GM12891 (cell line): Measurements from ENCODE around the gene ZNF280A.

Source experiments
- PAX5 ChIP-seq: IDR thresholded peaks from 2 replicates; pipeline ENCODE4 v1.6.1; 2011; ENCODE audit warnings: low read length, moderate library complexity, mild to moderate bottlenecking; ENCODE audit not compliant: insufficient read depth, severe bottlenecking
- POLR2A ChIP-seq: IDR thresholded peaks from 2 replicates; pipeline ENCODE4 v1.6.1; 2011; ENCODE audit warnings: low read depth, low read length, control low read depth
- POLR2AphosphoS5 ChIP-seq: IDR thresholded peaks from 2 replicates; pipeline ENCODE4 v1.6.1; 2011; ENCODE audit warnings: low read depth, low read length, control low read depth
- POU2F2 ChIP-seq: IDR thresholded peaks from 2 replicates; pipeline ENCODE4 v1.6.1; 2011; ENCODE audit warnings: low read depth, mild to moderate bottlenecking, control low read depth, low read length, moderate library complexity
- TAF1 ChIP-seq: IDR thresholded peaks from 2 replicates; pipeline ENCODE4 v1.6.1; 2011; ENCODE audit warnings: low read depth, low read length, control low read depth

DNA sequence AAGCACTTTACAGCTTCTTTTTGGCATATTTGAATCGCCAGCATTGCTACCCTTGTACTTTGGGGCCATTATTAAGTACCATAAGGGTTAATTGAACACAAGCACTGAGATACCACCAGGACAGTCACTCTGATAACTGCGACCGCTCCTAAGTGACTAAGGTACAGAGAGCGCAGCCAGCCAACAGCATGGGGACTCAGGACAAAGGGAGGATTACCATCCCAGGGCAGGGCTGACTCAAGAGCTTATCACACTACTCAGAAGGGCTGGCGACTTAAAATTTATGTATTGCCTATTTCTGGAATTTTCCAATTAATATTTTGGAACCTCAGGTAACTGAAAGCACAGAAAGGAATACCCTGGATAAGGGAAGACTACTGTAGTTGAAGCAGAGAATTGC, 479 bp downstream of the ZNF280A start:
- TF ChIP-seq POLR2A: no peak
- no peak for TF ChIP-seq POU2F2
- no peak for TF ChIP-seq TAF1
- TF ChIP-seq POLR2AphosphoS5: no peak
- no peak for TF ChIP-seq PAX5
